HEK293T (cell line): Measurements from ENCODE around the gene CFTR.

Experiments used
- L3MBTL2 ChIP-seq: fragments of 450-650 bp; conservative IDR thresholded peaks from 2 replicates; pipeline ENCODE4 v1.6.1; 2016; ENCODE audit warnings: mild to moderate bottlenecking
- PKNOX1 ChIP-seq: fragments of 450-650 bp; IDR thresholded peaks from 2 replicates; pipeline ENCODE4 v1.6.1; 2016
- SP1 ChIP-seq: fragments of 450-650 bp; IDR thresholded peaks from 2 replicates; pipeline ENCODE4 v1.6.1; 2017
- TARDBP ChIP-seq: fragments of 450-650 bp; IDR thresholded peaks from 2 replicates; pipeline ENCODE4 v1.6.1; 2016

DNA sequence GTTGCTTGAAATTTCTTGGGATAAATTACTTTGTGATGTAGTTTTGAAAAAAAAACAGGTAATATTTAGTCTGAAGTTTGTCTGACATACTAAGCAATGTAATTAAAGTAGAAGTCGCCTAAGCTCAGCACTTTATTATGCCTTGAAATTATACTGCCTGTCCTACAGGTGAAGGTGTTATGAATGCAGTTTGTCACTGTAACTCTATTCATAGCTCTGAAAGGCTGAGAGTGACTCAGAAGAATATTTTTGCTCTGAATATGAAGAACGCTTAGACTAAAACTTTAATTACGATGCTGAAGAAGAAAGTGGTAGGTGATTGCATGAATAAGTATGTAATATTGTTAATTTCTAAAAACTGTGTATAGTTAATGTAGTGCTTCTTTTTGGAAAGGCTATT lies 9.2 kb downstream of the CFTR start:
- TF ChIP-seq TARDBP = no peak
- TF ChIP-seq L3MBTL2 = no peak
- TF ChIP-seq PKNOX1 = no peak
- no peak for TF ChIP-seq SP1
